Measurements from ENCODE around the gene KIF26B. TPM values are rescaled to one million over a fixed set of nuclear protein-coding genes. Genes with fewer than 3 reads are reported as not detected.

KIF26B gene
- total RNA-seq, 1 donor from 2014 or later: 3.5 TPM

DNA sequence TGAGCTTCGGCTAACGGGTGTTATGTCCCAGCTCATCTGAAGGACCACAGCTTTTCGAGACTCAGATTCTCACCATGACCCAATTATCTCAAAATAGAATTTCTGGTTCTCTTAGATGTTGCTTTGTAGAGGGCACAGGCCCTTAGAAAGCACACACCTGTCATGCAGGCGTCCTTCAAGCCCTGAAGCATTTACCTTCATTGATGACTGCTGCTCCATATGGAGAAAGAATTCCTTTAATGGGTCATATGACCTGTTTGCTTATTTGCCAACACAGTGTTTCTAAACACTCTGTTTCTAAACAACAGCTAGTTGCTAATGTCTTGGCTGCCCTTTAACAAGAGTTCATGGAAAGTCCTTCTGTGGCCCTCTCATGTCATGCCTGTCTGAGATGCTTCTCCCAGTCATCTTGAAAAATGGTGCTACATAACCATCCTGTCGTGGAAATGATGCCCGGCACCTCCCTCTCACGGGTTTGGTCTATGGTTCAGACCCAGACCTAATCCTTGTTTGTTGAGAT, 495.7 kb downstream of the KIF26B start:
- Histone ChIP-seq H3K27me3 (ENCODE audit: low read depth) (peaks cover 3% of the 10 kb centered on the region), H3K4me1 (peaks cover 6% of the 10 kb centered on the region), H3K36me3 (no peaks in the 10 kb centered on the region), H3K9me3 (replicated peaks) (no peaks in the 10 kb centered on the region), H3K4me3 (no peak overlapping the region), H3K27ac (replicated peaks) (no peak overlapping the region)
- intact Hi-C loops (cut with micrococcal nuclease): no loop called here
- TF ChIP-seq, protein P1, sequence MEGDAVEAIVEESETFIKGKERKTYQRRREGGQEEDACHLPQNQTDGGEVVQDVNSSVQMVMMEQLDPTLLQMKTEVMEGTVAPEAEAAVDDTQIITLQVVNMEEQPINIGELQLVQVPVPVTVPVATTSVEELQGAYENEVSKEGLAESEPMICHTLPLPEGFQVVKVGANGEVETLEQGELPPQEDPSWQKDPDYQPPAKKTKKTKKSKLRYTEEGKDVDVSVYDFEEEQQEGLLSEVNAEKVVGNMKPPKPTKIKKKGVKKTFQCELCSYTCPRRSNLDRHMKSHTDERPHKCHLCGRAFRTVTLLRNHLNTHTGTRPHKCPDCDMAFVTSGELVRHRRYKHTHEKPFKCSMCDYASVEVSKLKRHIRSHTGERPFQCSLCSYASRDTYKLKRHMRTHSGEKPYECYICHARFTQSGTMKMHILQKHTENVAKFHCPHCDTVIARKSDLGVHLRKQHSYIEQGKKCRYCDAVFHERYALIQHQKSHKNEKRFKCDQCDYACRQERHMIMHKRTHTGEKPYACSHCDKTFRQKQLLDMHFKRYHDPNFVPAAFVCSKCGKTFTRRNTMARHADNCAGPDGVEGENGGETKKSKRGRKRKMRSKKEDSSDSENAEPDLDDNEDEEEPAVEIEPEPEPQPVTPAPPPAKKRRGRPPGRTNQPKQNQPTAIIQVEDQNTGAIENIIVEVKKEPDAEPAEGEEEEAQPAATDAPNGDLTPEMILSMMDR (IDR thresholded peaks at IDR 0.05; ENCODE audit: borderline replicate concordance): no peak
- no peak for DNase-seq

DNA sequence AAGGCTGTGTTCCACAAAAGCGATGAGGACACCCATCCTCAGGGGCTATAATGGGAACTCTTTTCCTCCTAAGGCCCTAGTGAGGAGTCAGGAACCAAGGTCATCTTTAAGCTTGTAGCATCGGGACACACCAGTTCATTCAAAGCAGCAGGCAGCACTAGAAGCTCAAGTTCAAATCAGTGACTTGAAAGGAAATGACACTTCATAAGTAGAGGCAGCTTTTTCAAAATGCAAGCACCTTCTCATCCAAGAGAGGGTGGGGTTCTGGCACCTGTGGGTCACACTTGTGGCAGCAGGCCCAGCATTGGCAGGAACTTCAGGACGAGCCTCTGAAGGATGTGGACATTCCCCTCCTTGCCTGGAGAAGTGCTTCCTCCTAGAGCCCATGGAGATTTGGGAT, 496.3 kb downstream of the KIF26B start:
- Histone ChIP-seq H3K9me3 (replicated peaks) (no peaks in the 10 kb centered on the region), H3K27ac (replicated peaks) (no peak overlapping the region), H3K4me3 (no peak overlapping the region), H3K27me3 (ENCODE audit: low read depth) (peaks cover 3% of the 10 kb centered on the region), H3K4me1 (peaks cover 6% of the 10 kb centered on the region), H3K36me3 (no peaks in the 10 kb centered on the region)
- TF ChIP-seq, protein P1 (IDR thresholded peaks at IDR 0.05; ENCODE audit: borderline replicate concordance): no peak
- intact Hi-C loops (cut with micrococcal nuclease): no loop called here
- no peak for DNase-seq

DNA sequence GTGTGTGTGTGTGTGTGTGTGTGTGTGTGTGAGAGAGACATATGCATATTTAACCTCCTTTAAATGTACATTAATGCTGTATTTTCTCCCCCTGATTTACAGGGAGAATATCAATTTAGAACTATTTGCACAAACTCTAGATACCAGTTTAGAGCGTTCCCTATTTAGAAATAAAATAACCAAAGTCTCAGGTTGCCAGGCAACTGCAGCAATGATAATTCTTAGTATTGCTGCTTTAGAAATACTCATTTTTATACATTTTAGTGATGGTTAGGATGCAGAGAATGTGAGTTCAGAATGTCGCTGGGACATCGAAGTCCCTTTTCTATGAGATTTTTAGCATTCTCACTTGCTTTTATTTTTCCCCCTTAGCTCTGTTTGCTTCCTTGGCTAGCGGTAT, 497.3 kb downstream of the KIF26B start:
- Histone ChIP-seq H3K4me3 (no peak overlapping the region), H3K27me3 (ENCODE audit: low read depth) (peaks cover 3% of the 10 kb centered on the region), H3K9me3 (replicated peaks) (no peaks in the 10 kb centered on the region), H3K36me3 (no peaks in the 10 kb centered on the region), H3K4me1 (peaks cover 6% of the 10 kb centered on the region), H3K27ac (replicated peaks) (no peak overlapping the region)
- TF ChIP-seq, protein P1 (IDR thresholded peaks at IDR 0.05; ENCODE audit: borderline replicate concordance): no peak
- intact Hi-C loops (cut with micrococcal nuclease): no loop called here
- DNase-seq: no peak

DNA sequence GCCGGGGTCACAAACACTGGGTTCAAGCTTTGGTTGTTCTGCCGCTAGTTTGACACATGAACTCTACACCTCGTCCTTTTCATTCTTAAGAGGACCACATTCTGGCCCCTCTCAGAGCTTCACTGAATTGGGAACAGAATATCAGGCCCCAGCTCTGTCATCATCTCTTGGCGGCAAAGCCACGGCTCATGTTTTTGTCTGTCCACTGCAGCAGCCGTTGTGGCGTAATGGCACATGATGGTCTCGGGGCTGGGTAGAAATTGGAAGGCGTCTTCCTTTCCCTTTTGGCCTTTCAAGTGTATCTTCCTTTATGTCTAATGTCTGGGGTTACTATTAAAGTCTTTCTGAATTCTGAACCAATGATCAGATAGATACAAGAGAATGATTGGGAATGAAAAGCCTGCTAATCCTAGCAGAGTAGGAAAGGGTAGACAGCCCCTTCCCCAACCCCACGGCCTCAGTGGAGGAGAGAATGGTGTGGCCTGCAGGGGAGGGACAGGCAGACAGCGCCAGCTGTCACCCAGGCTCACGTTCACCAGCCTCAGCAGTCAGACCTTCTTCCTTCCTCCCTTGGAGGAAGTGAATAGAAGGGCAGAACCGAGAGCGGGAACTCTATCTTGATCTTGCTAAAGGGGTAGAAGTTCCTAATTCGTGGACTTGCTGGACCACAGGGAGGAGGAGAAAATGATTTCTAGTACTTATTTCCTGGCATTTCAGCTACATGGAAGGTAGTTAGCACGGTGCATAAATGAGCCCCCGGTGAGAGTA, 498.1 kb downstream of the KIF26B start:
- H3K9me3 ChIP-seq (replicated peaks): no peaks in the 10 kb centered on the region
- H3K27me3 ChIP-seq (ENCODE audit: low read depth): peaks cover 3% of the 10 kb centered on the region
- H3K27ac ChIP-seq (replicated peaks): no peak overlapping the region
- H3K36me3 ChIP-seq: no peaks in the 10 kb centered on the region
- TF ChIP-seq, protein P1 (IDR thresholded peaks at IDR 0.05; ENCODE audit: borderline replicate concordance): no peak
- no peak for DNase-seq
- H3K4me3 ChIP-seq: no peak overlapping the region
- peaks cover 6% of the 10 kb centered on the region for H3K4me1 ChIP-seq
- intact Hi-C loops (cut with micrococcal nuclease): no loop called here

DNA sequence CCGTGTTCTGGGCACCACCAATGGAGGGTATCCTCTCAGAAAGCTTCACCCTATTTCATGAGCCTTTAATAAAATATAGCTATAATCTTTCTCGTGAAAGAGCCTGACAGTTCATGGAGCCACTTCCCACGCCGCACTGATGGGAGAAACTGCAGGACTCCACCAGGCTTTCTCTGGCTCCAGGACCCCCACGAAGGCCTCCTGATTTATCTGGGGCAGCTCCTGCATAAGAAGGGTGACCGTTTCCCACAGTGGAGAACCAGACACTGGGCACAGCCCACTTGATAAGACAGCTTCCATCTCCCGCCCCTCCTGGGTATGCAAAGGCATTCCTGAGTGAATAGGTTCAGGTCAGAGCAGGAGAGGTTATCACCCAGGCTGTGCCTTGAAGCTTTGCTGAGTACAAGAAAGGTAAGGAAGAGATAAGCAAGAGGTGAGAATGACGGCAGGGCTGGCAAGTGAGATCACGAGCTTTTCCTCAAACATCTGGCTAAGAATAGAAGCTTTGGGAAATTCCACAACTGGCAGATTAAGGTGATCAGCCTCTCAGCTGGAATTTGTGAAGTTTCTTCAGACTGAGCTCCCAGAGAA, 499.8 kb downstream of the KIF26B start:
- Histone ChIP-seq H3K36me3 (no peaks in the 10 kb centered on the region), H3K27me3 (ENCODE audit: low read depth) (peaks cover 3% of the 10 kb centered on the region), H3K9me3 (replicated peaks) (no peaks in the 10 kb centered on the region), H3K27ac (replicated peaks) (no peak overlapping the region), H3K4me1 (peaks cover 6% of the 10 kb centered on the region), H3K4me3 (no peak overlapping the region)
- TF ChIP-seq, protein P1 (IDR thresholded peaks at IDR 0.05; ENCODE audit: borderline replicate concordance): no peak
- DNase-seq: no peak
- intact Hi-C loops (cut with micrococcal nuclease): no loop called here
